Endothelial cell of umbilical vein (primary cell): ENCODE data around the gene WDR11. TPM values are rescaled to one million over a fixed set of nuclear protein-coding genes. Genes with fewer than 3 reads are reported as not detected.

Source experiments
- BruUV-seq: library from RNA; stranded (reverse); fragments of 400-500 nt; replicated peaks from 2 replicates; lab custom pipeline; 2021; lab: Mats Ljungman, UMichigan
- CTCF ChIA-PET: fragments of 300-600, 350-600 bp; sonication (Branson Sonifier 250); formaldehyde crosslinking; loops from one replicate; lab custom pipeline; 2021; ENCODE audit warnings: antibody characterized with exemption, inconsistent platforms; lab: Charles Lee
- POLR2A ChIA-PET: fragments of 300-600, 350-600 bp; sonication (Branson Sonifier 250); formaldehyde crosslinking; loops from one replicate; lab custom pipeline; 2021; ENCODE audit warnings: antibody characterized with exemption, inconsistent platforms; lab: Charles Lee
- DNase-seq: peaks from one replicate; pipeline ENCODE4 v3.0.0-alpha.2; 2011; ENCODE audit warnings: low read depth, low spot score
- FAIRE-seq: peaks from 2 replicates; lab custom pipeline; 2011; peaks lifted over from hg19 to GRCh38; lab: Jason Lieb, UNC
- H2AFZ ChIP-seq: 2 replicates; pipeline ENCODE4 v1.6.0; 2012; ENCODE audit warnings: low read depth, low read length, control low read depth, inconsistent platforms
- H3K27ac ChIP-seq: 2 replicates; pipeline ENCODE4 v1.5.1; 2011; ENCODE audit warnings: low read depth, mild to moderate bottlenecking, control low read depth, low read length, moderate library complexity; ENCODE audit not compliant: insufficient read depth
- H3K27me3 ChIP-seq, 2 experiments: 2 replicates each; pipeline versions ENCODE4 v1.6.0 to v1.6.1; 2011; ENCODE audit warnings: low read length in 2 of 2, mixed read lengths in 1 of 2; ENCODE audit not compliant: control insufficient read depth in 2 of 2, insufficient read depth in 2 of 2
- H3K36me3 ChIP-seq, 2 experiments: 2 replicates in 1 of 2; 3 replicates in 1 of 2; pipeline ENCODE4 v1.5.1; 2011; ENCODE audit warnings: low read length in 2 of 2, mild to moderate bottlenecking in 1 of 2, moderate library complexity in 1 of 2; ENCODE audit not compliant: control insufficient read depth in 2 of 2, insufficient read depth in 2 of 2; ENCODE audit errors: extremely low read depth in 1 of 2
- H3K4me1 ChIP-seq: 3 replicates; pipeline ENCODE4 v1.5.1; 2011; ENCODE audit warnings: mild to moderate bottlenecking, low read length; ENCODE audit not compliant: control insufficient read depth, insufficient read depth; ENCODE audit errors: extremely low read depth
- H3K4me2 ChIP-seq: 2 replicates; pipeline ENCODE4 v1.6.1; 2011; ENCODE audit warnings: low read length, control low read depth, mixed read lengths; ENCODE audit not compliant: insufficient read depth
- H3K4me3 ChIP-seq, 3 experiments: fragments of 200-600 bp in 1 of 3; sonication (generic), shearing (Covaris generic) in 1 of 3; replicated peaks in 1 of 3; 2 replicates each; pipeline ENCODE4 v1.5.1; 2011 to 2016; ENCODE audit warnings: control low read depth in 3 of 3, low read length in 3 of 3, mild to moderate bottlenecking in 2 of 3, inconsistent platforms in 1 of 3, low read depth in 1 of 3, moderate library complexity in 1 of 3; ENCODE audit not compliant: insufficient read depth in 1 of 3
- H3K79me2 ChIP-seq: 2 replicates; pipeline ENCODE4 v1.6.0; 2012; ENCODE audit warnings: low read length, inconsistent platforms; ENCODE audit not compliant: control insufficient read depth, insufficient read depth
- H3K9ac ChIP-seq: replicated peaks from 2 replicates; pipeline ENCODE3; 2011; ENCODE audit warnings: low read length, control low read depth; ENCODE audit not compliant: insufficient read depth; ENCODE audit errors: extremely low read depth
- H3K9me1 ChIP-seq: replicated peaks from 3 replicates; pipeline ENCODE4 v1.6.0; 2011; ENCODE audit warnings: mild to moderate bottlenecking, low read length; ENCODE audit not compliant: control insufficient read depth, insufficient read depth; ENCODE audit errors: extremely low read depth
- H3K9me3 ChIP-seq: replicated peaks from 2 replicates; pipeline ENCODE4 v1.5.1; 2012; ENCODE audit warnings: low read length, inconsistent platforms; ENCODE audit not compliant: control insufficient read depth, insufficient read depth
- H4K20me1 ChIP-seq: replicated peaks from 2 replicates; pipeline ENCODE3; 2011; ENCODE audit warnings: mild to moderate bottlenecking, low read length; ENCODE audit not compliant: control insufficient read depth, insufficient read depth; ENCODE audit errors: extremely low read depth
- CTCF ChIP-seq, 2 donors: IDR thresholded peaks; 1 replicate in 1 of 2; 2 replicates in 1 of 2; pipeline ENCODE4 v1.5.1; 2011; ENCODE audit warnings: low read length in 2 of 2, mild to moderate bottlenecking in 2 of 2, moderate library complexity in 2 of 2, control low read depth in 1 of 2, inconsistent platforms in 1 of 2, low read depth in 1 of 2; ENCODE audit not compliant: insufficient read depth in 1 of 2; ENCODE audit errors: extremely low read depth in 1 of 2
- EZH2 ChIP-seq: IDR thresholded peaks from 2 replicates; pipeline ENCODE4 v1.6.1; 2012; ENCODE audit warnings: borderline replicate concordance, low read depth, mild to moderate bottlenecking, moderate library complexity, low read length, inconsistent platforms; ENCODE audit not compliant: severe bottlenecking
- FOS ChIP-seq: IDR thresholded peaks from 2 replicates; pipeline ENCODE4 v1.6.1; 2011; ENCODE audit warnings: mild to moderate bottlenecking, low read length, moderate library complexity, borderline replicate concordance; ENCODE audit not compliant: insufficient read depth
- GATA2 ChIP-seq: IDR thresholded peaks from 2 replicates; pipeline ENCODE4 v1.7.0; 2011; ENCODE audit warnings: low read depth, mild to moderate bottlenecking, moderate library complexity, mixed read lengths, low read length; ENCODE audit not compliant: insufficient read length, insufficient read depth
- JUN ChIP-seq: IDR thresholded peaks from 2 replicates; pipeline ENCODE4 v1.6.1; 2011; ENCODE audit warnings: borderline replicate concordance, low read depth; ENCODE audit not compliant: insufficient read length, insufficient read depth
- MAX ChIP-seq: IDR thresholded peaks from 2 replicates; pipeline ENCODE4 v1.6.1; 2011; ENCODE audit not compliant: insufficient read depth, insufficient read length
- MYC ChIP-seq: IDR thresholded peaks from one replicate; pipeline ENCODE4 v1.6.1; 2011; ENCODE audit warnings: mild to moderate bottlenecking, low read depth, low read length
- POLR2A ChIP-seq: IDR thresholded peaks from 2 replicates; pipeline ENCODE4 v1.6.1; 2012; ENCODE audit warnings: low read depth, mild to moderate bottlenecking, control low read depth, low read length
- POLR2AphosphoS5 ChIP-seq: IDR thresholded peaks from 2 replicates; pipeline ENCODE4 v1.6.1; 2012; ENCODE audit warnings: low read depth, mild to moderate bottlenecking, control low read depth, low read length, moderate library complexity; ENCODE audit not compliant: insufficient read depth
- dilution Hi-C: fragments of 300-500 bp; cut with MboI; formaldehyde crosslinking; loops from one replicate; pipeline ENCODE4 v1.15.0; 2019; ENCODE audit warnings: low sequenced_read_pairs; ENCODE audit not compliant: extremely low pct_ligation_motif_present
- intact Hi-C: fragments of 100-400 bp; cut with micrococcal nuclease; formaldehyde crosslinking; loops from one replicate; pipeline ENCODE4 v1.10.0; 2022
- polyA plus RNA-seq, 4 experiments: library from polyadenylated mRNA; depleted of rRNA in 3 of 4; stranded (reverse) in 3 of 4; unstranded in 1 of 4; fragments of >200 nt; gene quantifications; 2 replicates each; pipeline versions ENCODE4 v1.2.1 to v1.2.3, GENCODE V29; 2011 to 2012; ENCODE audit warnings: missing spikeins in 1 of 4
- total RNA-seq: library from RNA; stranded (reverse); gene quantifications from 2 replicates; pipeline ENCODE4 v1.2.3, GENCODE V29; 2021

The WDR11 gene
- total and polyA plus RNA-seq, 2 donors (not counting 3 experiments of a cell fraction or from before 2014, with no cell fraction given): 63.6 to 73.9 TPM

DNA sequence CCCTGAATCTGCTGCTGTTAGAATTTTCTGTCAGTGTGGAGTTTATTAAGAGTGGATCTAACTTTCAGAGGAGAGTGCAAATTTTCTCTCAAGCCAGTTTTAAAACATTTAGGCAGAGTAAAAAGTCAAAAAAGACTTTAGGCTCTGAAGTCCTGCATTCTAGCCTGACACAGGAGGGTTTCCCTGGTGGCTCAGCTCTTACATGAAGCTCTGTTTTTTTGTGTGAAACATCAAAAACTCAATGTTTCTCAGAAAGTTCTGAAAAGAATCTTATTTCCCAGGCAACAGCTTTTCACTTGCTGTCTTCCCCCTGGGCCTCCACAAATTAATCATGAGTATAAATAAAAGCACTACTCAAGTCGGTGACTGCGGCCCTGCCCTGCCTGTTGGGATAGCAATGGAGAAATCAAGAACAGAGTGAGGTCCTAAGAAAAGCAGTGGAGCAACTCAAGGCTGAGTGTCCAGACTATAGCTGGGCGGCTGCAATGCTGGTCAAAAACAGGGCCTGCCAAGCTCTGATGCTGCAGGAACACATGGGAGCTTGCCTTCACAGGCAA, 22.3 kb upstream of the WDR11 start:
- Histone ChIP-seq H3K4me1 (no peaks in the 10 kb centered on the region), H3K79me2 (no peaks in the 10 kb centered on the region), H3K9ac (no peak overlapping the region), H3K9me3 (no peaks in the 10 kb centered on the region), H3K9me1 (no peaks in the 10 kb centered on the region), H4K20me1 (no peaks in the 10 kb centered on the region), H3K27me3 (peaks cover 2 to 4% of the 10 kb centered on the region in 2 experiments), H3K4me2 (no peak overlapping the region), H3K36me3 (no peaks in the 10 kb centered on the region), H3K4me3 (no peak overlapping the region), H3K27ac (no peak overlapping the region), H2AFZ (no peak overlapping the region)
- TF ChIP-seq GATA2: no peak
- no peak for TF ChIP-seq MAX
- no peak for TF ChIP-seq FOS
- TF ChIP-seq POLR2A: no peak
- TF ChIP-seq CTCF (IDR thresholded peaks at IDR 0.05; ENCODE audit: extremely low read depth in 1 of 2, insufficient read depth in 1 of 2, low read depth in 1 of 2, low read length in 2 of 2): no peak
- no peak for TF ChIP-seq EZH2
- no peak for TF ChIP-seq JUN
- TF ChIP-seq POLR2AphosphoS5: no peak
- no peak for TF ChIP-seq MYC
- FAIRE-seq: no peak
- POLR2A ChIA-PET: no interaction called here
- intact Hi-C loops: no loop called here
- dilution Hi-C loops: no loop called here
- no TSS peak for BruUV-seq
- no peak for DNase-seq
- CTCF ChIA-PET: interaction anchor here (0.8 to 1.3 kb wide), 4 partner anchors 9 to 492 kb away, joined by 3 to 4 read pairs (median 3); no protein-coding TSS in a partner anchor
